ENCODE data around the gene ELAVL2. TPM values are rescaled to one million over a fixed set of nuclear protein-coding genes. Genes with fewer than 3 reads are reported as not detected.

Gene ELAVL2
- total RNA-seq, 1 experiment from 2014 or later: 16.8 TPM

DNA sequence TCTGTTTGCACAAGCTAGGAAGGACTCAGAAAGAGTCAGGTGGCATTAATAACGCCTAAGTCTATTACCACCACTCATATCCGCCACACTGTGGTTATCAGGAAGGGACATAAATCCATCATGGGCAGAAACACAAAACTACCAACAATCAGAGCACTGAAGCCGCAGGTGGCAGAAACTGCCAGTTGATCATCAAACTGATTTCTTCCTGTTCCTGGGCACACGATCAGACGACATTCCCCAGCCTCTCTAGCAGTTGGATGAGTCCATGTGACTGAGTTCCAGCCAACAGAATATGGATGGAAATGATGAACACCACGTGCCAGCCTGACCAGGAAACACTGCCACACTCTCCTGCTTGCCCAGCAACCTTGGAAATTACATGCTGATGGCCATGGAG lies 181.7 kb downstream of the ELAVL2 start:
- no peak overlapping the region for H4K8ac ChIP-seq (replicated peaks; ENCODE audit: insufficient read length, low read depth, low read length)
- no peaks in the 10 kb centered on the region for H3K9me3 ChIP-seq (ENCODE audit: control insufficient read depth, low read depth, low read length)
- no peak overlapping the region for H3K23ac ChIP-seq (ENCODE audit: insufficient read length, low read depth, low read length)
- no peaks in the 10 kb centered on the region for H4K20me1 ChIP-seq (ENCODE audit: control insufficient read depth, insufficient read depth, insufficient read length)
- H3K14ac ChIP-seq (ENCODE audit: insufficient read depth, low read length): no peak overlapping the region
- no peaks in the 10 kb centered on the region for H3K9me3 Mint-ChIP-seq
- no peak for DNase-seq
- H3K27ac Mint-ChIP-seq: no peak overlapping the region
- no peak overlapping the region for H3K4me3 Mint-ChIP-seq
- H2BK5ac ChIP-seq (ENCODE audit: insufficient read length, low read length): no peak overlapping the region
- H3K23me2 ChIP-seq (ENCODE audit: insufficient read length, low read depth, low read length, poor library complexity, severe bottlenecking): no peaks in the 10 kb centered on the region
- H2BK12ac ChIP-seq (ENCODE audit: insufficient read length, low read depth, low read length): no peak overlapping the region
- no peaks in the 10 kb centered on the region for H3K27me3 Mint-ChIP-seq (ENCODE audit: low read depth)
- no peak overlapping the region for H2BK20ac ChIP-seq (ENCODE audit: low read depth, low read length, poor library complexity, severe bottlenecking)
- H3K79me1 ChIP-seq (ENCODE audit: insufficient read depth, low read depth, low read length, poor library complexity, severe bottlenecking): no peaks in the 10 kb centered on the region
- H3K9ac ChIP-seq (ENCODE audit: extremely low read depth, insufficient read length, low read length): no peak overlapping the region
- H2AK5ac ChIP-seq (ENCODE audit: insufficient read length, low read length): no peak overlapping the region
- no peak overlapping the region for H4K5ac ChIP-seq (ENCODE audit: insufficient read length, low read depth, low read length)
- H3K4me1 Mint-ChIP-seq: no peaks in the 10 kb centered on the region
- H3K79me2 ChIP-seq (ENCODE audit: insufficient read depth, low read length): no peaks in the 10 kb centered on the region
- H2AFZ ChIP-seq (ENCODE audit: low read length): no peak overlapping the region
- no peaks in the 10 kb centered on the region for H3K4me1 ChIP-seq (ENCODE audit: insufficient read depth, low read length)
- H3T11ph ChIP-seq (ENCODE audit: low read length): no peak overlapping the region
- H4K91ac ChIP-seq (ENCODE audit: insufficient read length, low read depth, low read length): no peak overlapping the region
- TF ChIP-seq, protein P1, sequence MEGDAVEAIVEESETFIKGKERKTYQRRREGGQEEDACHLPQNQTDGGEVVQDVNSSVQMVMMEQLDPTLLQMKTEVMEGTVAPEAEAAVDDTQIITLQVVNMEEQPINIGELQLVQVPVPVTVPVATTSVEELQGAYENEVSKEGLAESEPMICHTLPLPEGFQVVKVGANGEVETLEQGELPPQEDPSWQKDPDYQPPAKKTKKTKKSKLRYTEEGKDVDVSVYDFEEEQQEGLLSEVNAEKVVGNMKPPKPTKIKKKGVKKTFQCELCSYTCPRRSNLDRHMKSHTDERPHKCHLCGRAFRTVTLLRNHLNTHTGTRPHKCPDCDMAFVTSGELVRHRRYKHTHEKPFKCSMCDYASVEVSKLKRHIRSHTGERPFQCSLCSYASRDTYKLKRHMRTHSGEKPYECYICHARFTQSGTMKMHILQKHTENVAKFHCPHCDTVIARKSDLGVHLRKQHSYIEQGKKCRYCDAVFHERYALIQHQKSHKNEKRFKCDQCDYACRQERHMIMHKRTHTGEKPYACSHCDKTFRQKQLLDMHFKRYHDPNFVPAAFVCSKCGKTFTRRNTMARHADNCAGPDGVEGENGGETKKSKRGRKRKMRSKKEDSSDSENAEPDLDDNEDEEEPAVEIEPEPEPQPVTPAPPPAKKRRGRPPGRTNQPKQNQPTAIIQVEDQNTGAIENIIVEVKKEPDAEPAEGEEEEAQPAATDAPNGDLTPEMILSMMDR (conservative IDR thresholded peaks at IDR 0.05): no peak
- no peak overlapping the region for H3K56ac ChIP-seq (ENCODE audit: insufficient read length, low read depth, low read length)
- H3K4ac ChIP-seq (ENCODE audit: low read depth, low read length): no peak overlapping the region
- no peak overlapping the region for H3K18ac ChIP-seq (ENCODE audit: insufficient read length, low read depth, low read length)
- H2BK15ac ChIP-seq (ENCODE audit: low read depth, low read length): no peak overlapping the region
- H3K36me3 Mint-ChIP-seq (ENCODE audit: insufficient read depth in 1 of 3, low read depth in 3 of 3): peaks cover 27 to 59% (median 30%) of the 10 kb centered on the region in 3 experiments
- H2BK120ac ChIP-seq (ENCODE audit: low read depth, low read length, poor library complexity, severe bottlenecking): no peak overlapping the region
- H3K27me3 ChIP-seq (ENCODE audit: insufficient read depth, low read length): no peaks in the 10 kb centered on the region; the same call in 1 of the 2 replicates
- no peak overlapping the region for H3K27ac ChIP-seq (ENCODE audit: insufficient read length, low read depth, low read length)
- WGBS (ENCODE audit: extremely low coverage, insufficient read length, low lambda C conversion rate): no CpG with 5 or more reads among the region's 6 CpGs
- no peak overlapping the region for H3K4me2 ChIP-seq (ENCODE audit: insufficient read depth, insufficient read length, low read length)
